Astrocyte of the spinal cord (primary cell): ENCODE results near the gene RGS11.

ENCODE experiments used
- DNase-seq: peaks from one replicate; pipeline ENCODE4 v3.0.0; 2011; ENCODE audit warnings: low read depth, low spot score
- H3K4me3 ChIP-seq: 2 replicates; pipeline ENCODE4 v1.5.1; 2011; ENCODE audit warnings: low read depth, mild to moderate bottlenecking, low read length, moderate library complexity
- in situ Hi-C: cut with HindIII; loops from 2 replicates; pipeline ENCODE4 v1.10.0; 2017; ENCODE audit warnings: low sequenced_read_pairs
- TF ChIP-seq, protein P1 (sequence below): IDR thresholded peaks from 2 replicates; pipeline ENCODE4 v1.5.1; 2012; ENCODE audit warnings: low read depth, mild to moderate bottlenecking, low read length, inconsistent platforms

RGS11 gene

DNA sequence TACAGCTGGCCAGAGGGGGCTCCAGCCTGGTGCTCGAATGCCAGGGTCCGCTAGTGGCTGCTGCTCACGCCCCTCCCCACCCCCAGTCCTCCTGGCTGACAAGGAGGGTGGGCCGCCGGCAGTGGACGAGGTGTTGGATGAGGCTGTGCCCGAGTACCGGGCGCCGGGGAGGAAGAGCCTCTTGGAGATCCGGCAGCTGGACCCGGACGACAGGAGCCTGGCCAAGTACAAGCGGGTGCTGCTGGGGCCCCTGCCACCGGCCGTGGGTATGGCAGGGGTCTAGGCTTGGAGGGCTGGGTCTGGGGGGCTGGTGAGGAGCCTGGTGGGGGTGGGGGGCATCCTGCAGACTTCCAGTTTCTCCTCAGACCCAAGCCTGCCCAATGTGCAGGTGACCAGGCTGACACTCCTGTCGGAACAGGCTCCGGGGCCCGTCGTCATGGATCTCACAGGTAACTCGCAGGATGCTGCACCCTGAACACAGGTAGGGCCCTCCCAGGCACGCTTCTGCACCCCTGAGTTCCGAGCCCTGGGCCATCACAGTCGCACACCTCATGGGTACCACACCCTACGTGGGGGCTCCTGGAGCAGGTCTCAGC lies 6.0 kb upstream of the RGS11 start:
- in situ Hi-C loops = no loop called here
- H3K4me3 ChIP-seq = no peak overlapping the region
- TF ChIP-seq, protein P1, sequence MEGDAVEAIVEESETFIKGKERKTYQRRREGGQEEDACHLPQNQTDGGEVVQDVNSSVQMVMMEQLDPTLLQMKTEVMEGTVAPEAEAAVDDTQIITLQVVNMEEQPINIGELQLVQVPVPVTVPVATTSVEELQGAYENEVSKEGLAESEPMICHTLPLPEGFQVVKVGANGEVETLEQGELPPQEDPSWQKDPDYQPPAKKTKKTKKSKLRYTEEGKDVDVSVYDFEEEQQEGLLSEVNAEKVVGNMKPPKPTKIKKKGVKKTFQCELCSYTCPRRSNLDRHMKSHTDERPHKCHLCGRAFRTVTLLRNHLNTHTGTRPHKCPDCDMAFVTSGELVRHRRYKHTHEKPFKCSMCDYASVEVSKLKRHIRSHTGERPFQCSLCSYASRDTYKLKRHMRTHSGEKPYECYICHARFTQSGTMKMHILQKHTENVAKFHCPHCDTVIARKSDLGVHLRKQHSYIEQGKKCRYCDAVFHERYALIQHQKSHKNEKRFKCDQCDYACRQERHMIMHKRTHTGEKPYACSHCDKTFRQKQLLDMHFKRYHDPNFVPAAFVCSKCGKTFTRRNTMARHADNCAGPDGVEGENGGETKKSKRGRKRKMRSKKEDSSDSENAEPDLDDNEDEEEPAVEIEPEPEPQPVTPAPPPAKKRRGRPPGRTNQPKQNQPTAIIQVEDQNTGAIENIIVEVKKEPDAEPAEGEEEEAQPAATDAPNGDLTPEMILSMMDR = no peak
- no peak for DNase-seq

GRCh38 chr16:280991-281659 lies 5.4 kb upstream of the RGS11 start:
- no peak for DNase-seq
- TF ChIP-seq, protein P1 = no peak
- H3K4me3 ChIP-seq = peak overlapping the region; percentile 5
- in situ Hi-C loops = no loop called here

GRCh38 chr16:280552-280951 lies 4.8 kb upstream of the RGS11 start, which contains the start of gene ARHGDIG:
ARHGDIG (plus strand) TSS chr16:280591; CDS start chr16:280681, 90 bp downstream.
- H3K4me3 ChIP-seq = peak within 1 kb of the TSS; percentile 5
- in situ Hi-C loops = no loop called here
- TF ChIP-seq, protein P1 = no peak
- DNase-seq = no peak

- DNase-seq = no peak
- in situ Hi-C loops = no loop called here
- TF ChIP-seq, protein P1 = no peak
- no peak overlapping the region for H3K4me3 ChIP-seq
Observed at GRCh38 chr16:280005-280460, 4.3 kb upstream of the RGS11 start.

DNA sequence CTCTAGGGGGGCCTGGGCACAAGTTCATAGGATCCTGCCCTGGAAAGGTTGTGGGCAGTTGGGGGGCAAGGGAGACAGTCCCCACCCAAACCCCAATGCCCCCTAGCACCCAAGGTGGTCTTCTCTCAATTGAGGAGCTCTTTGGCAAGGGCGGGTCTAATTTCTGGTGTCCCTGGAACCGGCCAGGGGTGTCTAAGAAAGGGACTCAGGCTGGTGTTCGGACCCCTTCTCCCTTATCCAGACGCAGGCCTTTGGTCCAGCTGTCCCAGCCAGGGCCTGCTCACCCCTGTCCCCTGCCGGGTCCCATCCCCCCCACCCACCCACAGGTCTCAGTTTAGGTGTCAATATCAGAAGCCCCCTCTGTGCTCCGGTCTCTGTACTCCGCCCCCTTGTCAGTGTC lies 3.8 kb upstream of the RGS11 start:
- H3K4me3 ChIP-seq = no peak overlapping the region
- in situ Hi-C loops = no loop called here
- TF ChIP-seq, protein P1 = no peak
- DNase-seq = no peak

- in situ Hi-C loops = no loop called here
- no peak for DNase-seq
- TF ChIP-seq, protein P1 = no peak
- H3K4me3 ChIP-seq = no peak overlapping the region
Observed at GRCh38 chr16:278863-279366, 3.2 kb upstream of the RGS11 start.
